Measurements from ENCODE around the gene DAD1.

DNA sequence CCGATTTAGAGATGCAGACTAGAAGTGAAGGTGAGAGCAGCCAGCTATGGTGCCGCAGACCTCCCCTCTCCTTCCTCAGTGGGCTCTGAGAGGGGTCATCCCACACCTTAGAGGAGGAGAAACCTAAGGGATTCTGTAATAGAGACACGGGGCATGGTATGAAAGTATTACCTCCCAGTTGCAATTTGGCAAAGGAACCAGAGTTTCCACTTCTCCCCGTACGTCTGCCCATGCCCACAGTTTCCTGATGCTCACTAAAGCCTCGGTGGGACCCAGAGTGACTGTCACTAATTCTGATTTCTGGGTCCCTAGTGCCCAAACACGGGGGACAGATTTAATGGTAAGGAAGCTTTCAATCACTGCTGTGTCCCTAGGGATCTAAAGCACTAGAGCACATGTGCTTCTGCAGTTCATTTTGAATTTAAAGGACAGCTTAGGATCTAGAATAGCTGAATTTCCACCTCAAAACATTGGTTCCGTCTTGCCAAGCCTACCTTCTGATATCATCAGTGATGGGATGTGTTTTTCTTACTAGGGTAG lies 44.1 kb downstream of the DAD1 start:
- TF ChIP-seq, protein P1, sequence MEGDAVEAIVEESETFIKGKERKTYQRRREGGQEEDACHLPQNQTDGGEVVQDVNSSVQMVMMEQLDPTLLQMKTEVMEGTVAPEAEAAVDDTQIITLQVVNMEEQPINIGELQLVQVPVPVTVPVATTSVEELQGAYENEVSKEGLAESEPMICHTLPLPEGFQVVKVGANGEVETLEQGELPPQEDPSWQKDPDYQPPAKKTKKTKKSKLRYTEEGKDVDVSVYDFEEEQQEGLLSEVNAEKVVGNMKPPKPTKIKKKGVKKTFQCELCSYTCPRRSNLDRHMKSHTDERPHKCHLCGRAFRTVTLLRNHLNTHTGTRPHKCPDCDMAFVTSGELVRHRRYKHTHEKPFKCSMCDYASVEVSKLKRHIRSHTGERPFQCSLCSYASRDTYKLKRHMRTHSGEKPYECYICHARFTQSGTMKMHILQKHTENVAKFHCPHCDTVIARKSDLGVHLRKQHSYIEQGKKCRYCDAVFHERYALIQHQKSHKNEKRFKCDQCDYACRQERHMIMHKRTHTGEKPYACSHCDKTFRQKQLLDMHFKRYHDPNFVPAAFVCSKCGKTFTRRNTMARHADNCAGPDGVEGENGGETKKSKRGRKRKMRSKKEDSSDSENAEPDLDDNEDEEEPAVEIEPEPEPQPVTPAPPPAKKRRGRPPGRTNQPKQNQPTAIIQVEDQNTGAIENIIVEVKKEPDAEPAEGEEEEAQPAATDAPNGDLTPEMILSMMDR (IDR thresholded peaks at IDR 0.05): no peak
- TF ChIP-seq POLR2AphosphoS5 (IDR thresholded peaks at IDR 0.05): no peak

Data from gastroesophageal sphincter (tissue), 3 donors.